ENCODE data around the gene IMMP2L.
"Not testable (repeated sequence)": the region's sequence is repeated elsewhere in the genome, so short reads cannot be mapped to it uniquely, and the experiment has no call there.

GRCh38 chr7:111323670-111324069 is 238.6 kb downstream of the IMMP2L start:
- TF ChIP-seq, protein P1, sequence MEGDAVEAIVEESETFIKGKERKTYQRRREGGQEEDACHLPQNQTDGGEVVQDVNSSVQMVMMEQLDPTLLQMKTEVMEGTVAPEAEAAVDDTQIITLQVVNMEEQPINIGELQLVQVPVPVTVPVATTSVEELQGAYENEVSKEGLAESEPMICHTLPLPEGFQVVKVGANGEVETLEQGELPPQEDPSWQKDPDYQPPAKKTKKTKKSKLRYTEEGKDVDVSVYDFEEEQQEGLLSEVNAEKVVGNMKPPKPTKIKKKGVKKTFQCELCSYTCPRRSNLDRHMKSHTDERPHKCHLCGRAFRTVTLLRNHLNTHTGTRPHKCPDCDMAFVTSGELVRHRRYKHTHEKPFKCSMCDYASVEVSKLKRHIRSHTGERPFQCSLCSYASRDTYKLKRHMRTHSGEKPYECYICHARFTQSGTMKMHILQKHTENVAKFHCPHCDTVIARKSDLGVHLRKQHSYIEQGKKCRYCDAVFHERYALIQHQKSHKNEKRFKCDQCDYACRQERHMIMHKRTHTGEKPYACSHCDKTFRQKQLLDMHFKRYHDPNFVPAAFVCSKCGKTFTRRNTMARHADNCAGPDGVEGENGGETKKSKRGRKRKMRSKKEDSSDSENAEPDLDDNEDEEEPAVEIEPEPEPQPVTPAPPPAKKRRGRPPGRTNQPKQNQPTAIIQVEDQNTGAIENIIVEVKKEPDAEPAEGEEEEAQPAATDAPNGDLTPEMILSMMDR (IDR thresholded peaks at IDR 0.05; ENCODE audit: extremely low read depth in 1 of 2, insufficient read depth in 1 of 2, low read depth in 1 of 2, low read length in 2 of 2): not testable (repeated sequence)
- not testable (repeated sequence) for TF ChIP-seq FOS (IDR thresholded peaks at IDR 0.05; ENCODE audit: borderline replicate concordance, insufficient read depth, low read length); EZH2 (IDR thresholded peaks at IDR 0.05; ENCODE audit: borderline replicate concordance, low read depth, low read length, severe bottlenecking); GATA2 (IDR thresholded peaks at IDR 0.05; ENCODE audit: insufficient read depth, insufficient read length, low read depth, low read length); POLR2A (IDR thresholded peaks at IDR 0.05; ENCODE audit: low read depth, low read length)
